Endothelial cell of coronary artery (primary cell): Measurements from ENCODE around the gene ANP32B. TPM values are rescaled to one million over a fixed set of nuclear protein-coding genes. Genes with fewer than 3 reads are reported as not detected.

ENCODE experiments used
- total RNA-seq: library from RNA; depleted of rRNA; stranded (reverse); fragments of >200 nt; gene quantifications from 2 replicates; pipeline ENCODE4 v1.2.3, GENCODE V29; 2014

The ANP32B gene
- total RNA-seq = 8.2 and 18.4 TPM in 2 replicates

DNA sequence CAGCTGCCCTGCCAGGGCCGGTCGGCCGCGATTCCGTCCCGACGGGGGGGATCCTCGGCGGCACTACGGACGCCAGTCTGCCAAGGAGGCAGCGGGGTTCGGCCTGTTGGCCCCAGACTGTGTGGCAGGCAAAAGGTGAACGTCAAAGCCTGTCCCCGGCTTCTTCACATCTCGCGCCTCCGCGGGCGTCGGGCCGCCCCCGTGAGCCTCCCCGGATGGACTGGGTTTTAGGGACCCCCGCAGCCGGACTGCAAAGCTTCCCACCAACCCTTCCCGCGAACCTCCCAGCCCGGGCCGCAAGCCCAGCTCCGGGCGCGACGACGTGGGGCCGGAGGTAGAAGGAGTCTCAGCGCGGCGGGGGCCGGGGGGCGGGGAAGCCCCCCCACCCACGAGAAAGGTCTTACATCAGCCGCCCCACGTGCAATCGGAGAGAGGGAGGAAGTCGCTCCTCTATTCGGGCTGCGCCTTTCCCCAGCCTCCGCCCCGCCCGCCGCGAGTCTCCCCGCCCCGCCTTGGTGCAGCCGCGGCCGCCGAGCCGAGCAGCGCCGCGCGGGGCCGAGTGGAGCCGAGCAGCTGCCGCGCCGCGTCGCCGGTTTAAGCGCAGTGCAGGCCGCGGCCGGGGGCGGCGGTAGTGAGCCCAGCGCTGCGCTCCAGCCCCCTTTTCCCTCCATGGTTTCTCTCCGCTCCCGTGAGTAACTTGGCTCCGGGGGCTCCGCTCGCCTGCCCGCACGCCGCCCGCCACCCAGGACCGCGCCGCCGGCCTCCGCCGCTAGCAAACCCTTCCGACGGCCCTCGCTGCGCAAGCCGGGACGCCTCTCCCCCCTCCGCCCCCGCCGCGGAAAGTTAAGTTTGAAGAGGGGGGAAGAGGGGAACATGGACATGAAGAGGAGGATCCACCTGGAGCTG is at the start of gene ANP32B:
ANP32B (plus strand) TSS at position 659 of the 906 bp plus-strand sequence; CDS start at position 874, 215 bp downstream.

DNA sequence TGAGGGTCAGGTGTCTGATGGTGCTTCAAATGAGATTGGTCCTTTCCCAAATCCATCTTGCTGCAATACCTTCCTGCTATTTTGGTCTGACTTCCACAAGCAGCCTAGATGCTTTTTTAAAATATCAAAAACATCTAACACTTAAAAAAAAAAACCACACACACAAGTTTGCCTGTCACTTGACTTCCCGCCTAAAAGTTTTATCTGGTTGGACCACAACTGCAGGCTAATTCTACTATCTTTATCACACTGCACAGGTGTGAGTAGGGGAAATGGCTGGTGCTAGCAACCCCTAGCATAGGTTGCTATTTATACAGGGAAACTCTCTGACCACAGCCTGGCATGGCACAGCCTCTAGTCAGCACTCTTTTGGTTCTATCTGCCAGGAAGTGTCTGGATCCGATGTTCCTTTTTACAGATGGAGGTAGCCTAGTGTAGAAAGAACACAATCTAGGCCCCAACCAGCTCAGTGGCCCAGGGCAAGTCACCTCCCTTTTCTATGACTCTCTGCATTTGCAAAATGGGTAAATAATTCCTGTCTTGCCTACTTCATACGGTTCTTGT is 45.0 kb upstream of the ANP32B start, which contains the start of gene HEMGN:
HEMGN (minus strand) TSS at position 92 of the 564 bp plus-strand sequence; CDS start at position 56, 36 bp downstream.

DNA sequence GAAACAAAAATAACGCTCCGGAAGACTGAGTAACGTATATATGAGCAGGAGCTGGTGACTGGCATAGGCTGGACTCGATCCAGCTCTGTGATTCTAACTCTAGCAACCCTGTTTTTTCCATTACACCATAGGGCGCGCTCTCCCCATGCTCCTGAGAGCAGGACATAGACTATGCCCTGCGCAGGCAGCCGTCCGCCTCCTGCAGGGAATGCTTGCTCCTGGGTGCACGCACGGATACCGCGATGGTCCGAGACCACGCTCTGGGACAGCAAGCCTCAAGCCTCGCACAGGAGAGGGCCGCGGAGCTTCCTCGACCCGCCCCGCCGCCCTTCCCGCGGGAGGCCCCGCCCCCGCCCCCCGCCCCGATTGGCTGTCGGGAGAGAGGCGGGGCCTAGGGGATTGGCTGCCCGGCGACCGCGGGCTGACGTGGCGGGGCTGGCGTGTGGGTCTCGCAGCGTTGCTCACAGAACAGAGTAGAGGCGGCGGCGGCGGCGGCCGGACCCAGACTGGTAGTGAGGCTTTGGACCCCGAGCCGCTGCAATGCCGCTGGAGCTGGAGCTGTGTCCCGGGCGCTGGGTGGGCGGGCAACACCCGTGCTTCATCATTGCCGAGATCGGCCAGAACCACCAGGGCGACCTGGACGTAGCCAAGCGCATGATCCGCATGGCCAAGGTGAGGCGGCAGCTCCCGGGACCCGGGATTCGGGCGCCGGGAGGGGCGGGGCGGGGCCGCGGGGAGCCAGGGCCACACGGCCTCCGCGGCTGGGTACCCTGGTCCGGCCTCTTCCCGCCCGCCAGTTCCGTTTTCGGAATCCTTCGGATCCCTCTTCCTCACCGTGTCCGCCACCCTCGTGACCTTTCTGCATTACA is 73.4 kb downstream of the ANP32B start, which contains the start of gene NANS:
NANS (plus strand) TSS at position 464 of the 869 bp plus-strand sequence; CDS start at position 541, 77 bp downstream.

Other genes with a start within 250 kb of the ANP32B start
- gene FOXE1, start 130.1 kb upstream of the ANP32B start, total RNA-seq = not detected in 2 replicates
- gene TRMO, start 60.8 kb upstream of the ANP32B start, total RNA-seq = 10.7 and 12.0 TPM in 2 replicates
- gene HEMGN, start 45.2 kb upstream of the ANP32B start, total RNA-seq = not detected in 2 replicates
- gene NANS, start 73.4 kb downstream of the ANP32B start, total RNA-seq = 107 and 214 TPM in 2 replicates
- gene TRIM14, start 135.9 kb downstream of the ANP32B start, total RNA-seq = 2.1 and 2.6 TPM in 2 replicates
- 0.18 and 0.38 TPM in 2 replicates for gene CORO2A, start 209.3 kb downstream of the ANP32B start, total RNA-seq